Osteocyte (in vitro differentiated cells): ENCODE data around the gene LRRC40. TPM values are rescaled to one million over a fixed set of nuclear protein-coding genes. Genes with fewer than 3 reads are reported as not detected.
"Not testable (repeated sequence)": the region's sequence is repeated elsewhere in the genome, so short reads cannot be mapped to it uniquely, and the experiment has no call there.

Experiments
- DNase-seq: peaks from one replicate; pipeline ENCODE4 v3.0.0; 2021; ENCODE audit warnings: mixed read lengths; ENCODE audit not compliant: unreplicated experiment; ENCODE audit errors: extremely low spot score
- H3K27ac Mint-ChIP-seq: one replicate; pipeline ENCODE4 v1.8.0; 2021; ENCODE audit warnings: mild to moderate bottlenecking, mixed read lengths; ENCODE audit not compliant: unreplicated experiment
- H3K27me3 Mint-ChIP-seq: one replicate; pipeline ENCODE4 v1.8.0; 2021; ENCODE audit warnings: mixed read lengths; ENCODE audit not compliant: unreplicated experiment
- H3K36me3 Mint-ChIP-seq: one replicate; pipeline ENCODE4 v1.8.0; 2021; ENCODE audit warnings: mixed read lengths; ENCODE audit not compliant: unreplicated experiment
- H3K4me1 Mint-ChIP-seq: one replicate; pipeline ENCODE4 v1.8.0; 2021; ENCODE audit warnings: mixed read lengths; ENCODE audit not compliant: unreplicated experiment
- H3K4me3 Mint-ChIP-seq: one replicate; pipeline ENCODE4 v1.8.0; 2021; ENCODE audit warnings: mild to moderate bottlenecking, moderate library complexity, mixed read lengths; ENCODE audit not compliant: unreplicated experiment
- H3K9me3 Mint-ChIP-seq: one replicate; pipeline ENCODE4 v1.8.0; 2021; ENCODE audit warnings: mixed read lengths; ENCODE audit not compliant: unreplicated experiment
- CTCF ChIP-seq: fragments of 200-600 bp; sonication (generic); IDR thresholded peaks from 2 replicates; pipeline ENCODE4 v1.5.0; 2021; ENCODE audit warnings: antibody characterized with exemption, mild to moderate bottlenecking, moderate library complexity
- total RNA-seq: library from RNA; stranded (reverse); gene quantifications from 2 replicates; pipeline ENCODE4 v1.2.1, GENCODE V29; 2021

LRRC40 gene
- total RNA-seq, 1 donor from 2014 or later, result 17.1 TPM

GRCh38 chr1:70194601-70195000, 10.8 kb downstream of the LRRC40 start:
- Mint-ChIP-seq H3K4me1 (peaks cover 4% of the 10 kb centered on the region), H3K27ac (no peak overlapping the region), H3K27me3 (no peaks in the 10 kb centered on the region), H3K9me3 (peaks cover 5% of the 10 kb centered on the region), H3K36me3 (peaks cover 1% of the 10 kb centered on the region), H3K4me3 (no peak overlapping the region)
- no peak for TF ChIP-seq CTCF
- DNase-seq, result no peak

- H3K4me1 Mint-ChIP-seq, H3K9me3 Mint-ChIP-seq, H3K4me3 Mint-ChIP-seq, H3K36me3 Mint-ChIP-seq, H3K27me3 Mint-ChIP-seq, DNase-seq, H3K27ac Mint-ChIP-seq: not testable (repeated sequence)
These were observed 12.9 kb downstream of the LRRC40 start for GRCh38 chr1:70192446-70192845.

- no peak for TF ChIP-seq CTCF
These were observed 15.2 kb downstream of the LRRC40 start for GRCh38 chr1:70190180-70190579.

GRCh38 chr1:70188522-70188921, 16.9 kb downstream of the LRRC40 start:
- Mint-ChIP-seq H3K4me3 (no peak overlapping the region), H3K9me3 (peaks cover 5% of the 10 kb centered on the region), H3K27ac (no peak overlapping the region), H3K27me3 (no peaks in the 10 kb centered on the region), H3K36me3 (peaks cover 7% of the 10 kb centered on the region), H3K4me1 (peaks cover 4% of the 10 kb centered on the region)
- no peak for DNase-seq
- no peak for TF ChIP-seq CTCF

More at GRCh38 chr1:70190180-70190579, 15.2 kb downstream of the LRRC40 start:
- Mint-ChIP-seq H3K27ac (no peak overlapping the region), H3K4me1 (peaks cover 4% of the 10 kb centered on the region), H3K27me3 (no peaks in the 10 kb centered on the region), H3K9me3 (peaks cover 5% of the 10 kb centered on the region), H3K36me3 (peaks cover 7% of the 10 kb centered on the region), H3K4me3 (no peak overlapping the region)
- no peak for DNase-seq

GRCh38 chr1:70185181-70185580, 20.2 kb downstream of the LRRC40 start:
- not testable (repeated sequence) for H3K4me3 Mint-ChIP-seq, H3K27me3 Mint-ChIP-seq, DNase-seq, H3K9me3 Mint-ChIP-seq, H3K27ac Mint-ChIP-seq, H3K4me1 Mint-ChIP-seq
- H3K36me3 Mint-ChIP-seq, result peaks cover 15% of the 10 kb centered on the region

GRCh38 chr1:70171512-70171911, 33.9 kb downstream of the LRRC40 start:
- H3K9me3 Mint-ChIP-seq, result peaks cover 3% of the 10 kb centered on the region
- H3K4me1 Mint-ChIP-seq, result peaks cover 13% of the 10 kb centered on the region
- no peak for TF ChIP-seq CTCF
- no peak for DNase-seq
- no peaks in the 10 kb centered on the region for H3K27me3 Mint-ChIP-seq
- peaks cover 36% of the 10 kb centered on the region for H3K36me3 Mint-ChIP-seq
- no peak overlapping the region for H3K27ac Mint-ChIP-seq
- H3K4me3 Mint-ChIP-seq, result no peak overlapping the region
